CMK (cell line): ENCODE data around the gene PLEKHG4B.
"Not testable (repeated sequence)": the region's sequence is repeated elsewhere in the genome, so short reads cannot be mapped to it uniquely, and the experiment has no call there.

Experiments
- DNase-seq: peaks from one replicate; pipeline ENCODE4 v3.0.0-alpha.2; 2010; ENCODE audit warnings: low read depth

PLEKHG4B gene

DNA sequence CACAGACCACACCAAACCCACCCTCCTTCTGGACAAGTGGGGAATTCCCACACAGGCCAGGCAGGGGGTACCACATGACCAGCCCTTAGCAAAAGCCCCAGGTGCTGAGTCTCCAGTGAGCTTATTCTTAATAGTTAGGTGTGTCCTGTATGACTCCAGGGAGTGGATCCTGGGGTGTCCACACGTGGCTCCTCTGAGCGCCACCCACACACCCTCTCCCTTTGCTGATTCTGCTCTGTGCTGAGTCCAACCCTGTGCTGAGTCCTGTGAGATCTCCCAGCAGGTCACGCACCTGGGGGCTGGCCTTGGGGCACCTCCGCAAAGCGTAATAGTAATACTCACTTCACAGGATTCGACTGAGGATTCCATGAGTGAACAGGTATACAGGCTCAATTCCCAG, 112.0 kb downstream of the PLEKHG4B start:
- DNase-seq = no peak

DNA sequence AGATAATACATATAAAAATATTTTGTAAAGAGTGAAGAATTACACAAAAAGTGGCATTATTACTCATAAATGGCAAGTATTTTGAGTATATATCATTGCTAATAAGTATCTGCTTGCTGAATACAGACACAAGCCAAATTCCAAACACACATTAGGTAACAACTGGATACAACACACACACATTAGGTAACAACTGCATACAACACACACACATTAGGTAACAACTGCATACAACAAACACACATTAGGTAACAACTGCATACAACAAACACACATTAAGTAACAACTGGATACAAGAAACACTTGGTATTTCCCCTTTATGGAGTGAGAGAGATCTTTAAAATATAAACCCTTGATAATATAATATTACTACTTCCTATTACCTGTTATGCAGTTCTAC, 112.5 kb downstream of the PLEKHG4B start:
- DNase-seq = no peak

DNA sequence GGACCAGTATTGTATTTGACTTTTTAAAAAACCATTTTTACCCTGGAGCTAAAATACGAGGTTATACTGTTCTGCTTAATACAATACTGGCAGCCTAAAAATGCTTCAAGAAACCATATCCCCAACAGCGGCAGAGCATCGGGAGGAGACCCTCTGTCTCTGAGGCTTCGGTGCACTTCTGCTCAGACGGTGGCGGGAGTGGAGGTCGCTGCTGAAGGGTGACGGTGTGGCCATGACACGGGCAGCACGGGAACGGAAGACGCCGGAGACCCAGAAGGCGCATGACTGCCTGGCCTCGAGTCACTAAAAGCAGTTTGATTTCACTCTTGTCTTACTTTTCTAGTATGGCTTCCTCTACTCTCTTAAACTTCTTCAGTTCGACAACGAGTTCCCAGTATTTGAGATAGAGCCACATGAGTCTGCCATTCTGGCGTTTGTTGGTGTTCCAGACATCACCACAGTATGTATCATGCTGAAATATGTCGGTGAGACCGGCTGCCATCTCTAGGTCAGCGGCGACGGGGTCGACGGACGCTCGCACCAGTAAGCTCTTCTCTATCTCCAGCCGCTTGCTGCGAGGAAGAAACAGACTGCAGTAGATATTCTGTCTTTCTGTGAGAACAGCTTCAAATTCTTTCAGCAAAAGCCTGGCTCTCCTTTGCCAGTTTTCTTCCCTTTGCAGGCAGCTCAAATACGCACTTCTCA, 113.2 kb downstream of the PLEKHG4B start:
- no peak for DNase-seq

DNA sequence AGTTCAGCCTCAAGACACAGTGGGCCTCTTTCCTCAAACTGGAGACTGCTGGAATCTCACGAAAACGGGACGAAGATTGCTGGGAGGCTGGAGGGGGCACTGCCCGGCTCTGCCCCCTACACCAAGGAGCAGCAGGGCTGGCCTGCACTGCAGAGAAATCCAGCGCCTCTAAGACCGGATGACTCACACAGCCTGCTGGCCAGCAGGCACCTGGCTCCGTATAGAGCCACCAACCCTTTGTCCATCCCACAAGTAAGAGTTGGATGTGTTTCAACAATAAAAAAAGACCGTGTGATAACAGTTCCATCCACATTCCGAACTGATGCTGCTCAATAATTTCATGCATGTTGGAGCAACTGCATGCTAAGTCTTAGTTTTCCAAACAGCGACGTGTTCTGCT, 114.4 kb downstream of the PLEKHG4B start:
- no peak for DNase-seq

DNA sequence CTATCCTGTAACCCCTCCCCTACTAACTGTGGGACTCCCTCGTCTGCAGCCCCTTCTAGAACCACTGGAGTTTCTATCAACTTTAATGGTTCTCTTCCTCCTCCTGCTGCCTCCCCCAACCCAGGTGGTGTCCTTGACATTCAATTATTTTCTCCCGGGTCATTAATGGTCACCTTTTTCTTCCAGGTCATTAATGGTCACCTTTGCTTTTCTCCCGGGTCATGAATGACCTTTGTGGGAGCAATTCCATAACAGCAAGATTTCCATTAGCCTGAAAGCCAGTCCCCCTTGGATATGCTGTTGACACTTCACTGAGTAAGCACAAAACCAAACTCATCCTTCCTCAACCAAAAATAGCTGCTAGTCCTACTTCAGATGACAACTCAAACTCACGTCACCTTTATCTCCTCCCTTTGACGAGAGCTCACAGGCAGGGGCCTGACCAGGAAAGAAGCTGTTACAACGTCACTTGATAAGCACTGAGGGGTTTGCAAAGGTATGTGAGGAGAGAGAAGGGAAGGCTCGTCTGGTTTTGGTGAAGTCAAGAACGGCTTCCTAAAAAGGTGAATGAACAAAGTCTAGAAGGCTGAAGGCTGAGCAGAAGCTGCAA, 115.1 kb downstream of the PLEKHG4B start:
- no peak for DNase-seq

DNA sequence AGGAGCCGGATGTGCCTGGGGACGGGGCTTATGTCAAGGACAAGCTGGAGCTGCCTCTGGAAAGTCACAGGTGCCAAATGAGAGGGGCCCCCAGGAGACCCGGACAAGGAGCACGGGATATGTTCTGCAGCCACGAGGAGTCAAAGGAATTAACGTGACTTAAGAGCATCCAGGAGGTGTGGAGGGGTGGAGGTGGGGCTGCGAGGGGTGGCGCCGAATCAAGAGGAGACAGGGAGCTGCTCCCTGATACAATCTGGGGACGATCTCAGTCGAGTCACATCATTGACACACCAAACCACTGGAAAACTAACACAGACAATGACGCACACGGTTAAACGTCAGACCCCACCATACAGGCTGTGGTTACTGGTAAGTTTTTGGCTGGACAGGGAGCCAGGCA, 115.6 kb downstream of the PLEKHG4B start:
- no peak for DNase-seq

DNA sequence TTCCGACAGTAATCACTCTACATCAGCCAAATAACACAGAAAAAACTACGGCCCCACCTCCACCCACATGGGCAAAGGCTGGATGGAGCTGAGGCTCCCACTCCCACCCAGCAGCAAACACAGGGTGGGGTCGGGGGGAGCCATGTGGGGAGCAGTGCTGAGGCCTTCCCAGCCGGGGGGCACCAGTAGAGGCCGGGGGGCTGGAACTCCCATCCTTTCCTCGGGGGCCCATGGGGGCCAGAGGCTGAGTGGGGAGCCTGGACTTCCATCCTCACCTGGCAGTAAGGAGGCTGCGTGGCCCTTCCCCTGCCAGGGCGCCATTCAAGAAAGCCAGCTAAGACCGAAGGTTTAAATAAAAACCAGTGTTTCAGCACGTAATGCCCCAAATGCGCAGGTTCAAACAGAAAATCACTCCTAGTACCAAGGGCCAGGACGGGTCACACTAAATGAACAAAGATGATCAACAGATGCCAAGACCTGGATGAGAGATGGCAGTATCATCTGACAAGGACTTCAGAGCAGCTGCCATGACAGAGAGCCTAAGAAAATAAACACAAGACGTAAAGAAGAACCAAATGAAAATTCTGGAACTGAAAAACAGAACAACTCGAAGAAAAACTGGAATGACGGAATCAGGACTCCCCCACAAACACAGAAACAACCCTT, 116.6 kb downstream of the PLEKHG4B start:
- no peak for DNase-seq

DNA sequence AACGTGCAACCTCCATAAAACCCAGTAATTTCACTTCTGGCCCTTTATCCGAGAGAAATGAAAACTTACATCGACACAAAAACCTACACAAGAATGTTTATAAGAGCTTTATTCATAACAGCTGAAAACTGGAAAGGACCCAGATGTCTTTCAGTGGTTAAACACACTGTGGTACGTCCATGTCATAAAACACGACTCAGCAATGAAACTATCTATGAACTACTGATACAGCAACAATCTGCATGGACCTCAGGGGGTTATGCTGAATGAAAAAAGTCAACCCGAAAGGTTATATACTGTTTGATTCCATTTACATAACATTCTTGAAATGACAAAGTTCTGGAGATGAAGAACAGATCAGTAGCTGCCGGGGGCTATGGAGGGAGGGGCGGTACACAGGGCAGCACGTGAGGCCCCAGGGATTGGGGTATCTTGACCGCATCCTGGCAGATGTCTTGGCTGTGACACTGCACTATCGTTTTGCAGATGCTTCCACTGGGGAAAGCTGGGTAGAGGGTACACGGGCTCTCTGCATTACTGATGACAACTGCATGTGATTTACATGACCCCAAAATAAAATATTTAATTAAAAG, 121.9 kb downstream of the PLEKHG4B start:
- DNase-seq = no peak

DNA sequence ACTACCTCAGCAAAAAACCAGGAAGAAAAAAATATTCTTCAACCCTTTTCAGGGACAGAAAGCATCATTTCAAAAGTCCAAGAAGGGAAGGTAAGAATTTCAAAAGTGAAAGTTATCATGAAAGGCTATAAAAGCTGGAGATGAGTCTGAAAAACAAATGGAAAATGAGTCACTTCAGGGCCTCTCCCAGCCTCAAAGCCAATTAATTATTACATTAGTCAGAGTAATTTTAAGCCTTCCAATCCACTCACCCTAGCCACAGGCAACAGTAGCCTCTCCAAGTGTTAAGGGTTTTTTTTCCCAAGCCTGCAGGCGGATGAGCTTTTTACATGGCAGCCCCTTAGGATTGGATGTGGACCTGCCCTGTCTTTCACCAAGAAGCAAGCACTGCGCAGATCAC, 123.3 kb downstream of the PLEKHG4B start:
- not testable (repeated sequence) for DNase-seq

DNA sequence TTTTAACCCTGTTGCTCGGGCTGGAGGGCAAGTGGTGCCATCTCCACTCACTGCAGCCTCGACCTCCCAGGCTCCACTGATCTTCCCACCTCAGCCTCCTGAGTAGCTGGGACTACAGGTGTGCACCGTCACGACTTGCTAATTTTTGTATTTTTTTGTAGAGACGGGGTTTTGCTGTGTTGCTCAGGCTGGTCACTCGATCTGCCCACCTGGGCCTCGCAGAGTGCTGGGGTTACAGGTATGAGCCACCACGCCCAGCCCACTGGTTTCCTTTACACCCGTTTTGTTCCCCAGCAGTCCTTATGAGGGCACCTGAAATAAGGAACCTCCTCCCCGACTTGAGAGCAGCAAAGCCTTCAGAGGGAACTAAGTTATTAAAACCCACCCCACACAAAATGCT, 124.1 kb downstream of the PLEKHG4B start:
- DNase-seq = not testable (repeated sequence)

DNA sequence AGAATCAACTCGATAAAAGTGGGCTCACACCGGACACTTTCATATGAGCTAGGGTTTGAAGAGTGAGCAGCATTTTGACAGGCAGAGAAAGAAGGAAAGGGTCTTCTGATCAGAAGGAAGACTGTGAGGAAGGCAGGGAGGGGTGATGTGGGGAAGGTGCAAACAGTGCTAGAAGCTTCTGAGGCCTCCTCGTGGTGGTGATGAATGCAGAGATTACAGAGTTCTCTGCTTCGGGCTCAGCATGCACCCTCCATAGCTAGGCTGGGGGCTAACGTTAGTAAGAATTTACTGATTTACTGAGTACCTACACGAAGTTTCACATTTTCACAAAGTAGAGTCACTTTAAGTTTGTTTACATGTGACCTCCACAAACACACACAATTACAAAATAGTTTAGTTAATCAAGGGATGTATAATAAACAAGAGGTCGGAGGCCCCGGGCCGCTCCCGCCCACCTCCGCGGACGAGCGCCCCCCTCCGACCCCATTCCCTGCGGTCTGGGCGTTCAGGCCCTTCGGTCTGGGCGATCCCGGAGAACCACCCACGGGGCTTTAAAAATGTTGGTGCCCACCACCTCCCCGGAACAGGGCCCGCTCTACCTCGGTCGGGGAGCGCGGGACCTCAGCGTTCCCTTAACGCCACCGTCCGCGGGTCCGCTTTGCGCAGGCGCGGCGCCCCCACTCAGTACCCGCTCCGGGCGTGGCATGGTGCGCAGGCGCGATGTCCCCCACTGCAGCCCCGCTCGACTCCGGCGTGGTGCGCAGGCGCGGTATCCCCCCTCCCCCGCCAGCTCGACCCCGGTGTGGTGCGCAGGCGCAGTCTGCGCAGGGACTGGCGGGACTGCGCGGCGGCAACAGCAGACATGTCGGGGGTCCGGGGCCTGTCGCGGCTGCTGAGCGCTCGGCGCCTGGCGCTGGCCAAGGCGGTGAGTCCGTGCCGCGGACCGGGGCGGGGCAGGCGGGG, 125.8 kb downstream of the PLEKHG4B start, which contains the start of the genes CCDC127 and SDHA:
Gene CCDC127, minus strand, starts transcription at position 660 of the 963 bp plus-strand sequence. CDS start 1,304 bp downstream, outside the sequence.
Gene SDHA, plus strand, starts transcription at position 827 of the 963 bp plus-strand sequence. Its CDS starts 36 bp downstream, at position 863.
- DNase-seq = peak; percentile 90

DNA sequence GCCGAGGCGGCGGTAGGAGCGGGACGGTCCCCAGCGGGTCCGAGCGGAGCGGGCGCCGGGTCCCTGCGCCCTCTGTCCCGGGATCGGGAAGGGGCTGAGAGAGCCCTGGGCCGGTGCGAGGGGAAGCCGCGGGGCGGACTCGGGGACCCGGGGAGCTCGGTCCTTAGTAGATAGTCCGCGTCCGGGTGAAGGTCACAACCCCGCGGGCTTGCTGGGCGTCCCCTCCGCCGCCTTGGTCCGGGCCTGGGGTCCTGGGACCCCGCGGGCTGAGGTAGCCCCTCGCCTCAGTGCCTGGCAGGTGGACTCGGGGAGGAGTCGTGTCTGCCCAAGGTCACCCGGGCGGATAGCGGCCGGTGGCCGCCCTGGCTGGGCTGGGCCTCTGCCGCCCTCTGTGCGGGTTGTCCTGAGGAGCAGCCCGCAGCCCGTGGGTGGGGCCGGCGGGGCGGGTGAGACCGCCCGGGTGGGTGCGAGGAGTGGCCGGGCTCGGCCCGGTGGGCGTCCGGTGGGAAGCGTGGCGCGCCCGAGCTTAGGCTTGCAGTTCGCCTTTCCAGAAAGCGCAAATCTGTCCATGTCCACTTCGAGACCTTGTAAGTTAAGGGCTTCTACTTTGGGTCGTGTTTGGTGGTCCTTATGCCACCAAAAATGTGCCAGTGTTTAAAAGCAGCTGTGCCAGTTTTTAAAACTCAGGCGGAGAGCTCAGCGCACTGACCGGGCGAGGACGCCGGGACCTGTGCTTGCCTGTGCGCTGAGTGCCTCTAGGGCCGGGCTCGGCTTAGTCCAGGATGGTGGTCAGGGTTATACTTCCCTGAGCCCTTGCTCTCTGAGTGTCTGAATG, 126.7 kb downstream of the PLEKHG4B start:
- peak; percentile 33 for DNase-seq

DNA sequence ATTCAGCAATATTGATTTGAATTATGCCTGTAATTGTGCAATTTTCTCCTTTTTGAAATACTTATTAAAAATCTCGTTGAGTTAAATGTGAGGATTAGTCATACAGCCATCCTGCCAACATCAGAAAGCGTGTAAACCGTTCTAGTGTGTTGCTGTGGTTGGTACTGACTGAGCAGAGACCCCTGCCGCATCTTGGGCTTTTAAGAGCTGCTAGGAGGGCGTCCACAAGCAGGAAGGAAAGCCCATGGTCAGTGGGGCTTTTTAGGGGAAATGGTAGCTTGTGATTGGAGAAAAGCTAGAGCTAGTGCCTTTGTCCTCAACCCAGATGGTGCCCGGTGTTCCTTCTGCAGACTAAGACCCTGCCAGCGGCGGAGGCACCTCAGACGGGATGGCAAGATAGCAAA, 127.5 kb downstream of the PLEKHG4B start:
- peak; percentile 14 for DNase-seq

DNA sequence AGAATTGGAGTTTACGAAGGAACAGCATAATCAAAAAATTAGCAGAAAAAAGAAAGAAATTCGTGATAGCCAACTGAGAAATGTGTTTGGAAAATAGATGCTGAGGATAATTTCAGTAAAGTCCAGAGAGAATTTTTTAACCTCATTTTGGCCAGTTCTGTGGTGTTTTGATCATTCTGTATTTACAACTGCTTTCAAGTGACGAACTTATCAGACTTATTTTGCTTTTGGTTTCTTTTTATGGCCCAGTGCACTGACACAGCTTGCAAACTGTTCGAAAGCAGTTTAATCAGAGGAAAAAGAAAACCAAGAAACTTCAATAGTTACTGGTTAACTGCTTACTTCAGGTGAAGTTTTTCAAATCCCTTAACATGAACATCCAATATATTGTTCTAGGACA, 128.0 kb downstream of the PLEKHG4B start:
- DNase-seq = no peak

DNA sequence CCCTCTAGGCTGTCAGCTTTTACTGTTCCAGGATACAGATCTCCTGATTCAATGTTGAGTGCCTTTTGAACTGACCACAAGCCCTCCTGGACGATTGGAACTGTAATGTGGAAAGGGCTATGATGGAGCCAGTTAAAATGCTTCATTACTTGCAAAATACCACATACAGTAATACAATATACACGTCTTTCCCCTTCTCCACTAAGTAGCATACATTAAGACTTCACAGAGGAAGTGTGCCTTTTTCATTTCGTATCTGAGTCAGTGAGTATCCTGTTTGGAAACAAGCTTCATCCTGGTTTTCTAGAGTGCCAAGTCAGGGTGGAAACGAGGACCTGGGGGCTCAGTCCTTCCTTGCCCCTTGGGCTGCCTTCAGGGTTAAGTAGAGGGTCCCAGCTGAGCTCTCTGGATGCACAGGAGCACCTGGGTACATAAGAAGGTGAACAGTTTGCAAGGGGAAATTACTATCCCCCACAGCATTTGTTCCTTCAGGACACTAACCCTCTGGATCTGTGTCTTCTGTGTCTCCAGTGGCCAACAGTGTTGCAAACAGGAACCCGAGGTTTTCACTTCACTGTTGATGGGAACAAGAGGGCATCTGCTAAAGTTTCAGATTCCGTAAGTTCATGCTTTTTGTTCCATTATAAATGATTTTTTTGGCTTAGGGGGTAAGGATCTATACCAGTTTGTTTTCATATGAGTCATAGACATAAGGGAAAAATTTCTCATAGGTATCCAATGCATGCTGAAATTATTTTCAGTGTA, 131.2 kb downstream of the PLEKHG4B start:
- not testable (repeated sequence) for DNase-seq

DNA sequence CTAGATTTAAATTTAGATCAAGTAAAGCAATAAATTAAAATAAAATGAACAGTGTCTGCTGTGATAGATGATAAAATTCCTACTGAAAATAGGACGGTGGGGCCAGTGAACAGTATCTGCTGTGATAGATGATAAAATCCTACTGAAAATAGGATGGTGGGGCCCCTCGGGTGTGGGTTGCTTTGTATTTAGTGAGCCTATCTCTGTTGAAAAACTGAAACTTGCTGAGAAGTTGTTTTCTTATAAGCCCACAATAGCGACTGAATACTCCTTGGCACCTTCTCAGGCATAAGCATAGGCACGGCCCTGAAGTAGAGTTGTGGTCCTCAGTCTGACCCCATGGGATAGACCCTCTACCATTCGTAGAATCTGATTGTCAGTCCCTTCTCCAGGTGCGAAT, 131.8 kb downstream of the PLEKHG4B start:
- no peak for DNase-seq

DNA sequence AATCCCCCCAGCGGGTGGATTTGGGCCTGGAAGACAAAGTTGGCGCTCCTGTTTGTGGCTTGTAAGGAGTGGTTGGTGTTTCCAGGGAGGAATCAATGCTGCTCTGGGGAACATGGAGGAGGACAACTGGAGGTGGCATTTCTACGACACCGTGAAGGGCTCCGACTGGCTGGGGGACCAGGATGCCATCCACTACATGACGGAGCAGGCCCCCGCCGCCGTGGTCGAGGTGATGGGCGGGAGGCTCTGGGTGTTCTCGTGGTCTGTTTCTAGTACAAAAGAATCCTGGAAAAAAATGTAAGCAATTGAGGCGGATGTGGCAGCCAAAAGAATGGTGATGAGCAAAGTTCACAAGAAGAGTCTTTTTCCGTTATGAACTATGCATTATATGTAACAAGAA, 133.4 kb downstream of the PLEKHG4B start:
- DNase-seq = no peak

DNA sequence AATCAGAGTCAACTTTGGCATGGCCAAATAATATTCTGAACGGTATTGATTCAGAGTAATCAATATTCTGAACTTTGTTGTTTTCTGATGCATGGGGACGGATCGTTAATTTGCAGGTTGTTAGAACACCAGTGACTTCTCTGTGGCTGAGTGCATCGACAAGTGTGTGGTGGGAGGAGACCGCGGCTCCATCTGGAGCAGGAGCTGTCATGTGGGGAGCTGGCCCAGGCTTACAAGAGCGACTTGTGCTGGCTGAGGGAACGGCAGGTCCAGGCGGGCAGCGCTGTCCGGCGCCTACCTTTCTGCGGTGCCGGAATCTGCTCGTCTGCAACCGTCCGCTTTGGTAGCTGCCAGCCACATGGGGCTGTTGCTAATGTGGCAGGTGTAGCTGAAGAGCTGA, 135.4 kb downstream of the PLEKHG4B start:
- not testable (repeated sequence) for DNase-seq

DNA sequence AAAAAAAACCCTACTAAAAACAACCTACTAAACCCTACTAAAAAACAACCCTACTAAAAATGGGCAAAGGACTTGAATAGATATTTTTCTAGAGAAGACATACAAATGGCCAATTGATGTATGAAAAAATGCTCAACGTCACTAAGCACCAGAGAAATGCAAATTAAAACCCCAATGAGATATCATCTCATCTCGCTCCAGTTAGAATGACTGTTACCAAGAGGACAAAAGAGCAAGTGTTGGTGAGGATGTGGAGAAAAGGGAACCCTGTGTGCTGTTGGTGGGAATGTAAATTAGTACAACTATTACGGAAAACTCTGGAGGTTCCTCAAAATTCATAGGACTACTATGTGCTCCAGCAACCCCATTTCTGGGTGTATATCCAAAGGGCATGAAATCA, 136.9 kb downstream of the PLEKHG4B start:
- DNase-seq = no peak

DNA sequence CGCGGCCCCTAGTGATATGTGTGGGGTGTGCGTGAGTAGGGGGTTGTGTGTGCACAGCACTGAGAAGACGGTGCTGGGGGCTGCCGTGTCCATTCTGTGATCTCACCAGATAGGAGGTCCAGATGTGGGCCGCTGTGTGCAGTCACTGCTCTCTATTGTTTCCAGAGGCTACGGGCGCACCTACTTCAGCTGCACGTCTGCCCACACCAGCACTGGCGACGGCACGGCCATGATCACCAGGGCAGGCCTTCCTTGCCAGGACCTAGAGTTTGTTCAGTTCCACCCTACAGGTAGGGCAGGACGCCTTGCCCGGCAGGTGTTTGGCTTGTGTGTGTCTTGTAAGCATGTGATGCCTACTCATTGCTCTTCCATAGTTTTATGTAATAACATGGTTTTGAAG, 138.7 kb downstream of the PLEKHG4B start:
- DNase-seq = no peak
